ENCODE results near the gene KIF12.

DNA sequence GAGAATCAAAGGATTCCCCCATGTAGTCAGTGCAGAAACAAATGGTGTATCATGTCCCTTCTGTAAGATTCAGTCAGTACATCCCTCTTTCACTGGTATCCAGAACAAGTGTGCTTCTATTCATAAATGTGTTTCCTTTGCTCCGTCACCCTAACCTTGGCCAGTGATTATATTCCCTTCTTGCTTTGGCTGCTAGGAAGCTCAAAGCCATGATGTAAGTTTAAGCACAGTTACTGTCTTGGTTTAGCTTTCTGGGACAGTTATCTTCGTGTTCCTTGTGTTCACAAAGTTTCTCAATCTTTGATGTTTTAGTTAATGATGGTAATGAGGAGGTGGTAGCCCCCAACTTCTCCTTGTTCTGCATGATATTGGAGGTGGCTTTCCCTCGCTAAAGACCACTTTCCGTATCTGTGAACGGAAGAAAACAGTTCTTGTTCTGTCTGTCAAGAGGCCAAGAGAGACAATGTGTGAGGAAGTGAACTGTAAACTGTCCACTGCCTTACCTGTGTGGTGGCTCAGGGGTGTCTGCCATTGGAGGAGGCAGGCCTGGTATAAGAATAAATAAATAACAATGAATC lies 18.8 kb downstream of the KIF12 start:
- no peak for TF ChIP-seq JUND (IDR thresholded peaks at IDR 0.05; ENCODE audit: low read length)
- TF ChIP-seq, protein P1, sequence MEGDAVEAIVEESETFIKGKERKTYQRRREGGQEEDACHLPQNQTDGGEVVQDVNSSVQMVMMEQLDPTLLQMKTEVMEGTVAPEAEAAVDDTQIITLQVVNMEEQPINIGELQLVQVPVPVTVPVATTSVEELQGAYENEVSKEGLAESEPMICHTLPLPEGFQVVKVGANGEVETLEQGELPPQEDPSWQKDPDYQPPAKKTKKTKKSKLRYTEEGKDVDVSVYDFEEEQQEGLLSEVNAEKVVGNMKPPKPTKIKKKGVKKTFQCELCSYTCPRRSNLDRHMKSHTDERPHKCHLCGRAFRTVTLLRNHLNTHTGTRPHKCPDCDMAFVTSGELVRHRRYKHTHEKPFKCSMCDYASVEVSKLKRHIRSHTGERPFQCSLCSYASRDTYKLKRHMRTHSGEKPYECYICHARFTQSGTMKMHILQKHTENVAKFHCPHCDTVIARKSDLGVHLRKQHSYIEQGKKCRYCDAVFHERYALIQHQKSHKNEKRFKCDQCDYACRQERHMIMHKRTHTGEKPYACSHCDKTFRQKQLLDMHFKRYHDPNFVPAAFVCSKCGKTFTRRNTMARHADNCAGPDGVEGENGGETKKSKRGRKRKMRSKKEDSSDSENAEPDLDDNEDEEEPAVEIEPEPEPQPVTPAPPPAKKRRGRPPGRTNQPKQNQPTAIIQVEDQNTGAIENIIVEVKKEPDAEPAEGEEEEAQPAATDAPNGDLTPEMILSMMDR (IDR thresholded peaks at IDR 0.05; ENCODE audit: control extremely low read depth in 1 of 3, insufficient read depth in 1 of 3, low read depth in 1 of 3, low read length in 3 of 3), result no peak
- TF ChIP-seq CEBPB (IDR thresholded peaks at IDR 0.05; ENCODE audit: low read depth, low read length), result no peak
- TF ChIP-seq POLR2A (IDR thresholded peaks at IDR 0.05; ENCODE audit: control extremely low read depth in 1 of 2, low read depth in 2 of 2, low read length in 2 of 2), result no peak
- no peak for TF ChIP-seq BACH1 (IDR thresholded peaks at IDR 0.05; ENCODE audit: low read length)
- no peak for TF ChIP-seq ZNF274 (IDR thresholded peaks at IDR 0.05; ENCODE audit: borderline replicate concordance, extremely low read depth, low read length)
- TF ChIP-seq RNF2 (IDR thresholded peaks at IDR 0.05; ENCODE audit: borderline replicate concordance, low read depth, low read length, missing control alignments, poor library complexity, severe bottlenecking), result no peak
- no peak for TF ChIP-seq EP300 (IDR thresholded peaks at IDR 0.05; ENCODE audit: borderline replicate concordance in 1 of 2, low read depth in 2 of 2, low read length in 2 of 2)
- no peak for TF ChIP-seq POLR2AphosphoS5 (IDR thresholded peaks at IDR 0.05; ENCODE audit: low read depth, low read length)
- no peak for TF ChIP-seq CHD2 (IDR thresholded peaks at IDR 0.05; ENCODE audit: low read length)
- no peak for TF ChIP-seq EZH2 (IDR thresholded peaks at IDR 0.05; ENCODE audit: low read depth, low read length, severe bottlenecking)

Data from H1 (cell line).